Stimulated activated CD4-positive, alpha-beta T cell treated with anti-CD3 and anti-CD28 coated beads, Interleukin-12 subunit alpha, Interleukin-12 subunit beta, amount 100 ng/mL, for 4 hours (primary cell): ENCODE results near the gene SLC6A9.

Source experiments
- DNase-seq: peaks from one replicate; pipeline ENCODE4 v3.0.0-alpha.2; 2020

The SLC6A9 gene

DNA sequence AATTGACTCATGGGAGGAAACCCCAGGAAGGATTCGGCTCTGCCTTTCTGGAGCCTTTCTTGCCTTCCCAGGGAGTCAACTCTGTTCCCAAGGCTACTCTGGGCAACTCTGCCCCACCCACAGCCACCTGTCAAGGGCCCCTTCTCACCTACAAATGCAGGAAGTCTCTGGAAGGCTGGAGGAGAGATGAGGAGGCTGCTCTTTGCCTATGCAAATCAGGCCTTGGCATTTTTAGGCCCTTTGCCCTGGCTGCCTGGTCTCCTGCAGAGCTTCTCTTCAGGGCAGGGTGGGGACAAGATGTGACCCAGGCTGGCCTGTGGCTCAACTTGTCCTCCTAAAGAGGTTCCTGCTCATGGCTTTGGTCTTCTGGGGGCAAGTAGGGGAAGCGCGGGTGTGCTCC is 5.4 kb downstream of the SLC6A9 start:
- DNase-seq: no peak

DNA sequence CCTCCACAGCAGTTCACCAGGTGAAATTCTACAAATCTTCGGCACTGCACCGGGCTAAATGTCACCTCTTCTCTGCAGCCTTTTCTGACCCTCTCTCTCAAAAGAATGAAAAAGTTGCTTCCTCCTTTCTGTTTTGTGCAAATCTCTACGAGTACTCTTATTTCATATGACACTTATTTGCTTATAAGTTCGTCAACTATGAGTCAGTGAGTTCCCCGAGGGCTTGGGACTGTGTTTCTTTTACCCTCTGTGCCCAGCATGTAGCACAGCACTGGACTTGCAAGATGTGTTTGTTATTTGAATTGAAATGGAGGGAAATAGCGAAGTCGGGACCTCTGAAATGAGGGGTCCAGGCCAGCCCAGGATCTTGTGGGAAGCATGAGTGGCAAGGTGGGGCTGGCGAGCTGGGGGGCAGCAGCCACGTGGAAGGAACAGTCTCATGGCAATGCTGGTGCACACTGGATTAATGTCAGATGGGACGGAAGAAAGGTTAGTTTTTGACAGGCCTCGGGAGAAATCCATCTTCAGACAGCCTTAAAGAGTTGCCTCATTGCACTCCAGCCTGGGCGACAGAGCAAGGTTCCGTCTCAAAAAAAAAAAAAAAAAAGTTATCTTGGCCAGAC is 6.2 kb downstream of the SLC6A9 start:
- no peak for DNase-seq

GRCh38 chr1:44024031-44024902 is 7.0 kb downstream of the SLC6A9 start:
- no peak for DNase-seq

DNA sequence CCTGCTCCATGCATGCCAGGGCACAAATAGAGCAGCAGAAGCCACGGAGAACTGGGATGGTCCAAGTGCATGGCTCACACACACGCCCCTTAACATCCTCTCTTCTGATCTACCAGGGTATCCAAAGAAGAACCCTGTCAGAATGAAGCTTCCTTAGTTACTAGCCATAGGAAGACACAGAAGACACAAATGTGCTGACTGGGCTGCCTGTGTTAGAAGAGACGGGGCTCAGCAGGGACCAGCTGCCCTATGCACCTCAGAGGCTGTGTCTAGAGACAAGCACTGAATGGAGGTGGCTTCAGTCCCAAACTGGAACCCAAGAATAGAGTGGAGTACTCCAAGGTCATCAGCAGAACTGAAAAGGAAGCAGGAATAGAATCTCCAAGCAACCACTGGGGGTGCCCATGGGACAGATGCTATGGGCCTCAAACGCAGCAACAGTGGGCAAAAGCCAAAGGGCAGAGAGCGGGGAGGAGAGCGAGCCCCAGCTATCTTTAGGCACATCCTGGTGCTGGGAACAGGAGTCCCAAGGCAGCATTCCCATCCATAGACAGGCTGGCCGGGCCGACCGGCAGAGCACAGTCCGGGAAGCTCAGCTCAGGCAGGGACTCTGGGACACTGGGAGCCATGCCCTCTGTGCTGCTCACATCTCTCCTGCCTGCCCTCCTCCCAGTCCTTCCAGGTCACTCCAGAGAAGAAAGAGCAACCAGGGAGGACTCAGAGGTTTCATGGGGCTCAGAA is 9.5 kb downstream of the SLC6A9 start:
- DNase-seq: no peak

GRCh38 chr1:44021156-44021555 is 10.1 kb downstream of the SLC6A9 start:
- DNase-seq: no peak

GRCh38 chr1:44020464-44020863 is 10.8 kb downstream of the SLC6A9 start:
- DNase-seq: no peak

- no peak for DNase-seq
Measured at GRCh38 chr1:44019466-44019948, 11.8 kb downstream of the SLC6A9 start.

DNA sequence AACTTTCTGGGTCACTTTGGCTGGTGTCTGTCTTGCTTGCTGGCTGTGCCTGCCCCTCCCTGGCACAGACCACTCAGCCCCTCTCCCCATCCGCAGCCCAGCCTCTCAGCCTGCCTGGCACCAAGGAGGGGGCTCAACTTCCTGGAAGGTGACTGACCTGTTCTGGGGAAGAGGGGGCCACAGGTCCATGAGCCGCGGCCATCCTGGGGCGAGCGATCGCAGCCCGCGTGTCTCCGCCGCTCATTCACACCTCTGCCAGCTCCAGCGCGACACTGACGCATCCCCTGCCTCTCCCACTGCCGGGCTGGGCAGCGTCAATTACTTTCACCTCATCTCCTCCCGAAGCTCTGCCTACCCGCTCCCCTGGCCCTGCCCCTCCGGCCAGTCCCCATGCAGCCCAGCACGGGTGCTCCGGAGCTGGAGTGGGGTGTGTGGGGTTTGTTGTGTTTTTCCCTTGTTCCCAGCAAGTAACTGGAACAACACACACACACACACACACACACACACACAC is 14.3 kb downstream of the SLC6A9 start:
- no peak for DNase-seq

- DNase-seq: no peak
Measured at GRCh38 chr1:44016041-44016889, 15.0 kb downstream of the SLC6A9 start.

DNA sequence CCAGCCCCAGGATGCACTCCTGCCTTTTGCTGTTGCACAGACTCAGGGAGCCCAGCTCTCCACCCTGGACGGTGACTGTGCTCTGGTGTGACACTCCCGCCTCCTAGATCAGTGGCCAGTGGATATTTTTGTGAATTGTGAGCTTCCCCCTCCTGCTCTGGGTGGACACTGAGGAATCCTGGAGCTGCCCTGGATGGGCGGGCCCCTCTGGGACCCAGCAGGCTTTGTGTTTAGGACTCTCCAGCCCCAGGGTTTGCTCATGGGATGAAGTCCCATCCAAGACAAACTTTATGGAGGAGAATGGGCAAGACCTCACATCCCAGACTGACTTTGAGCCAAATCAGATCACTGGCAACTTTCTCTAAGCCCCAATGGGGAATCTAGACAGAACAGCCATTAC is 16.1 kb downstream of the SLC6A9 start:
- DNase-seq: no peak

DNA sequence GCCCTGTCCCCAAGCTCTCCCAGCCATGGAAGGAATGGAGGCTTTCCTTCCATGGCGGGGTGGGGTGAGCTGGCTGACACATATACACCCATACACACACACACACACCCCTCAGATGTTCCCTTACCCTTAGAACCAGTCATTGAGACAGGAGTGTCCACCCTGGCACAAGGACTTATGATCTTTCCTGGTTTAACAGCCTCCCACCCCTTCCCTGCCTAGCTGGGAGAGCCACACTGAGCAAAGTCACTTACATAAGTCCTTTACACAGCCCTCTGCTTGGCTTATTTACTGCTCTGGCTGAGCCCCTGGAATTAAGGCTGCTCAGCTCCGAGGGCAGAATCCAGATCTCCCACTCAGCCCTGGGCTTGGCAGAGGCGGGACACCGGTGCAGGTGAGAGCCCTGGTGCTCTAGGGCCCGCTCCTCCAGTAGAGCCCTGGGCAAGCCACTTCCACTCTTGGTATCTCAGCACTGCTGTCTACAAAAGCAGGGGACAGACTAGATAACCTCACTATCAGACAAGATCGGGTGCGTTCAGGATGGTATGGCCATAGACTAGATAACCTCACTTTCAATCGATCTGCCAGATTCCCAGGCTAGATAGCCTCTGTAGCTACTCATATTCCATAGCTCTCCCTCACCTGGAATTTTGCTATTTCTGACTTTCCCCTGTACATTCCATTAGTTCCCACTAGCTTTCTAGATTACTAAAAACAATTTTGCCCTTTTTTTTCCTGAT is 16.7 kb downstream of the SLC6A9 start:
- DNase-seq: no peak

DNA sequence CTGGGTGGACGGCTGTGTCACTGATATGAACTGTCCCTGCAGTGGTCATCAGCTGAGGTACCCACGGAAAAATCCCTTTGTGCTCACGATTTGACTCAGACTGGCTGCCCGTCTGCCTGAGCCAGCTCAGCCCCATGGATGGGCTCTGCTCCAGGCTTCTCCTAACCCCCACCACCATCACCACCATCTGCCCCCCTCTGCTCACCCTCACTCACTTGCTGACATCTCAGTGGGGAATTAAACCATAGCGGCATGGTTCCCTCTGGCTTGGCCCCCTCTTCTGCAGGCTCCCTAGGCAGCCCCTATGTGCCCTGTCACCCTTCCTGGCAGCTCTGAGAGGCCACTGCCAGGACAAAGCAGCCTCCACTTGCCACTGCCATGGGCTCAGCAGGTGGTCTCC is 17.3 kb downstream of the SLC6A9 start:
- no peak for DNase-seq

GRCh38 chr1:44012941-44013609 is 18.2 kb downstream of the SLC6A9 start:
- no peak for DNase-seq

- DNase-seq: no peak
Measured at GRCh38 chr1:44012404-44012803, 18.9 kb downstream of the SLC6A9 start.

GRCh38 chr1:44010935-44011471 is 20.3 kb downstream of the SLC6A9 start:
- DNase-seq: no peak

DNA sequence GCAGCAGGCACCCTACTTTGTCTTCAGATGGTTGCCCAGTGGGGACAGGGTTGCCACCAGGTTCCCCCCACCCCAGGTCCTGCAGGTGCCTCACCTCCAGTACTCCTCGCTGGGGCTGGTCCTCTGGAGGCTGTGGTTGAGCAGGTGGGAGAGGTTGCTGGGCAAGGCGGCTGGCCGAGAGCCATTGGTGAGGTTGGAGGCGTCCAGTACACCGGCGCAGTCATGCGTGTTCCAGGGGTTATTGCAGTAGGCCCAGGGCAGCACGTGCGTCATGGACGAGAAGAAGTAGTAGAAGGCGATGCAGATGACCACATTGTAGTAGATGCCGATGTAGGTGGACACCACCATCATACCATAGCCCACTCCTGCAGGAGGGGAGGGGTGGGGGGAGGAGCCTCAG is 23.0 kb downstream of the SLC6A9 start:
- DNase-seq: no peak

DNA sequence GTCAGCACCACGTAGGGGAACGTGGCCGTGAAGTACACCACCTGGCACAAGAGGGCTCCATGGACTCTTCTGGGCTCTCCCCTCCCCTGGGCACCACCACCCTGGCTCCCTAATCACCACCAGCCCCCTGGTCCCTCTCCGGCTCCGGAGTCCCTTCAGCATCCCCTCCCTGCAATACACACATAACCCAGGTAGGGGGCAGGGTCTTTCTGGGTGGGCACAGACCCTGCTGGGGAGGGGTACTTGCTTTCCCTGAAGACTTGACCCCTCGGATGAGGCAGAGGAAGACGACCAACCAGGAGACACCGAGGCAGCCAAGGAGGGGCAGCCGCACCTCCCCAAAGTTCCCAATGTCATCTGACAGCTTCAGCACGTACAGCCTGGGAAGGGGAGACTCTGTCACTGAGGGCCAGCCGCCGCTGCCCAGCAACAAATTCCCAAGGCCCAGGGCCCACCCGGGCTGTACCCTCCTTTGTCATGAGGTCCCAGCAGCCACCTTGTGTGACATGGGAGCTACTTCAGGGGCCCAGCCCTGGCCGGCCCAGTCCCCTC is 28.6 kb downstream of the SLC6A9 start:
- DNase-seq: no peak

DNA sequence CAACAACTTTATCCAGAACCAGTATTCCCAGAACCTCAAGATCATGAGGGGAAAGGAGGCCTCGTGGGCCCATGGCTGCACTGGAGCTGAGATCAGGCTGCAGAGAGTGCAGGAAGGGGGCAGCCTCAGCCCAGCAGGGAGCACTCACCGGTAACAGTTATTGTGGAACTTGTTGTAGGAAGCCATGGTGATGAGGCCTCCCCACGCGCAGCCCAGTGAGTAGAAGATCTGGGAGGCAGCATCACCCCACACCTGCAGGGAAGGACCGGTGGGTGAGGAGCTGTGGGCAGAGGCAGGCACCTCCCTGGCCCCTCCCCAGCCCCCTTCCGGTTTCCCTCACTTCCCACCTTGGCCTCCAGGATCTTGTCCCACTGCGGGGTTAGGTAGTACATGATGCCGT is 29.1 kb downstream of the SLC6A9 start:
- DNase-seq: no peak

DNA sequence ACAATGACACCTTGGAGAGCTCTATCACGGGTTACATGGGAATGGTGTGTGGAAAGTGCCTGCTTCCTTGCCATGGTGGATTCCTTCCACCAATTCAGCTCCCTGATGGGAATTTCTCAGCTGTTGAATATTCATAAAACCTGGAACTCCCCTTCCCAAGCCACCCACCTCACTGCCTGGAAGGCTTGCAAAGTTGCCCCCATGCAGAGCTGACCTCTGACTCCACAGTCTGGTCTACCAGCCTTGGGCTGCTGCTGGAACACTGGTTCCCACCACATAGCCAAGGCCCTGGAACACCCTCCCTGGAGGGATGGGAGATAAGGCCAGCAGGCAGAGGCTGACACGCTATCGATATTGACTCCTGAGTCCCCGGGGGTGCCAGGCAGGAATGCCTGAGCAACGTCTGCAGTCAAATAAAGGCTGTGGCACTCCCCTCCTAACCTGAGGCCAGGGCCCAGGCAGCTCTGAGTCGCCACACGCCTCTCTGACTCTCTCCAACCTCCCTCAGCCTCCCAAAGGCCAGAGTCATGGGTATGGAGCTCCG is 31.1 kb downstream of the SLC6A9 start:
- DNase-seq: no peak

- DNase-seq: no peak
Measured at GRCh38 chr1:43999455-43999854, 31.8 kb downstream of the SLC6A9 start.
